HK-2 (cell line): ENCODE results near the gene DTNB.

Source experiments
- DNase-seq: peaks from one replicate; pipeline ENCODE4 v3.0.0-alpha.2; 2018; ENCODE audit not compliant: unreplicated experiment

The DTNB gene

DNA sequence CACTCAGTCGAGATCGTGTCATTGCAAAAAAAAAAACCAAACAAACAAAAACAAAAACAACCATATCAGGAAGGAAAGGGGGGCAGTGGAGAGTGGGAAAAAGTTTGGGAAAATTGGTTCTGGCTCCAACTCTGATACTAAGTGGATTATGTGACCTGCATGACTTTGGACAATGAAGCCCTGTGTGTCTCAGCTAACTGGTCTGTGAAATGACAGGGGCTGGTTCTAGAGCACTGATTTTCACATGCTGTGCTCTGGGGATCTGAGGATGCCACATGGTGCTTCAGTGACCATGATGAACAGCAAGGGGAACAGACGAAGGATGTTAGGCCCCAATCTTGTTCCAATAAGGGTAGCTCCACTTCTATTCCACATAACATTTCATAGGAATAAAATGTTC, 174.2 kb downstream of the DTNB start:
- no peak for DNase-seq

DNA sequence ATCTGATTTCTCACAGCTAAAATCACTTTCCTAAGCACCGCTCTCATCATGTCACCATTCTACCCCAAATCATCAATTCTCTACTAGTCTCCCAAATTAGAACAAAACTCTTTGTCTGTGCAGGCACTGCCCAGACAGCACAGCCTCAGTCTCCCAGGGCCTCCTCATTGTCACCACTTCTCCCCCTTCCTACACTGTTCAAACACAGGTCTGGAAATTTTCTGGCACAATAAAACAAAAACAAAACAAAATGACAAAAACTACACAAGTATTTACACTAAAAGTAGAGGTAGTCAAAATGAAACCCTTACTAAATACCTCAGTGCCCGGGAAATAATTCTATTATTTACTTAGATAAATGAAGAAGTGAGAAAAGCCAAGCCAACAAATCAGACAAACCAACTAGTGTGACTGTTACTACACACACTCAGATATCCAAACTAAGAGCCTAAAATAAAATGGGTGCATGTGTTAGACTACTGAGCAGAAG, 175.4 kb downstream of the DTNB start:
- no peak for DNase-seq

DNA sequence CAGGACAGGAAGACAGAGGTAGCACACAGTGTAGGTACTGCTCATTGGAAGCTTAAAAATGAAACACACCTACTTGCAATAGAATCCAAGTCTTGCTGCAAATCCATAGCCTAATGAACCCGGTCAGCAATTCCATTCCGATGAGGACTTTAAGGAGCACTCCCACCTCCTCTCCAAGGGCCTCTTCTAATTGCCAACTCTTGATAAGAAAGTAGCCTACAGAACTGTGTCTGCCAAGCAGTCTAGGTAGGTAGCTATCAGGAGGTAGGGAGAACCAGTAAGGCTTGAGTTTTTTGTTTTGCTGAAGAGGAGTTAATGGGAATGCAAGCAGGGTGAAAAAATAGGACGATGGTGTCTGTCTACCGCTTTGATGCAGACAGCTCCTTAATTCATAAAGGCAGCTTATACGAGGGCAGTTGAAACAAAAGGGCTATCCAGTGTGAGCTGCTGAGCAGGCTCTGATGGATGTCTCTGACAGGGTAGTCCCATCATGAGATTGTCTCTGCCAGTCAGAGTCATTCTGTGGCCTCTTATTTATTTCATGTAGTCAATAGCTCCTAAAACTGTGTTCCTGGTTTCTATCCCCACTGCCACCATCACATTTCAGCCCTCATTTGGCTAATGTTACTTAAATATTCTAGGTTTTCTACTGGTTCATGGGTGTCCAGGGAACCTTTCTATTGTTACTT, 176.0 kb downstream of the DTNB start:
- no peak for DNase-seq

DNA sequence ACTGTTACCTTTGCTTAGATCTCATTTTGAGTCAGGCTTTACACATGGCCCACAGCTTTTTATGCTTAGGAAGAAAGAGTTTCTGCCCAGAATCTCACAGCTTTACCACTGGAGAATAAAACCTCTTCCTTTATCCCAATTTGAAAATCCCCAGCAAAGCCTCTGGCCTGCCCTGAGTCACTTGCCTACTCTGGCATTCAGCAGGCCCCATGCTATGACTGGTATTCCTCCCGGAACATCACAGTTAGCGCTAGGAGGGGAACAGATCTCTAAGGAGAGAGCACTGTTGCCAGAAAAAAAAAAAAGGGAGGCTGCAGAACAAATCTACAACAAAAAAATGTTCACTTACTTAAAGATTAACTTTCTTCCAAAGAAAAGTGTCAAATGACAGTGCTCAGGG, 178.8 kb downstream of the DTNB start:
- peak; percentile 11 for DNase-seq

DNA sequence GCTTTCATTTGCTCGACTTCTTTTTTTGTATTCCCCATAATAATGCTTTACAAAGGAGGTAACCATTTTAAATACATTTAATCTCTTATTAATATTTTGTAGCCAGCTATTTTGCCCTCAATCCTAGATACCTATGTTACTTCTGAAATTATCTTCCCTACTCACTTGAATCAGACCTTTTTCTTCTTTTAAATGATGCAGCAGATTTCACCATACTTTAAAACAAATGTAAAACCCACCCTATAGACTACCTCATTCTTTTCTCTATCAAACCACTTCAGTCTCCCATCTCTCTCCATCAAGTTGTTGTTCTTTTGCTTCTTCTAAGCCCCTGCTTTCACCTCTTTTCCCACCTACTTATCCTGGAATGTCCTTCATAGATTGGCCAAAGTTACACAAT, 180.2 kb downstream of the DTNB start:
- no peak for DNase-seq

DNA sequence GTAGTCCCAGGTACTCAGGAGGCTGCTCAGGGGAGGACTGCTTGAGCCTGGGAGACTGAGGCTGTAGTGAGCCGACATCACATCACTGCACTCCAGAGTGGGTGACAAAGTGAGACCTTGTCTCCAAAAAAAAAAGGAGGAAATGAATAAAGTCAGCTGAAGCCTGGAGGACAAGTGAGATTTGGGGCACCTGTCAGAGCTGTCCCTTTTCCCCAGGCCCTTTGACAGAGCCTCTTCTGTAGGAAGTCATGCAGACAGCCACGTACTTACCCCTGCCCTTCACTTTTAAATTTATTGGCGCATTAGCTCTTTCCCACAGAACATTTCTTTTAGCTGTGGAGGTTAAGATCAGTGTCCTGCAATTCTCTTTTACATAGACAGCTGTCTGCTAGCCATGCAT, 180.7 kb downstream of the DTNB start:
- no peak for DNase-seq

- DNase-seq = no peak
Measured at GRCh38 chr2:25491966-25492532, 181.3 kb downstream of the DTNB start.

GRCh38 chr2:25491003-25491696, 182.2 kb downstream of the DTNB start:
- DNase-seq = no peak

GRCh38 chr2:25490217-25490616, 183.2 kb downstream of the DTNB start:
- DNase-seq = no peak

GRCh38 chr2:25489631-25490030, 183.7 kb downstream of the DTNB start:
- DNase-seq = no peak

- no peak for DNase-seq
Measured at GRCh38 chr2:25483607-25484266, 189.6 kb downstream of the DTNB start.

- DNase-seq = no peak
Measured at GRCh38 chr2:25482341-25482740, 191.0 kb downstream of the DTNB start.

DNA sequence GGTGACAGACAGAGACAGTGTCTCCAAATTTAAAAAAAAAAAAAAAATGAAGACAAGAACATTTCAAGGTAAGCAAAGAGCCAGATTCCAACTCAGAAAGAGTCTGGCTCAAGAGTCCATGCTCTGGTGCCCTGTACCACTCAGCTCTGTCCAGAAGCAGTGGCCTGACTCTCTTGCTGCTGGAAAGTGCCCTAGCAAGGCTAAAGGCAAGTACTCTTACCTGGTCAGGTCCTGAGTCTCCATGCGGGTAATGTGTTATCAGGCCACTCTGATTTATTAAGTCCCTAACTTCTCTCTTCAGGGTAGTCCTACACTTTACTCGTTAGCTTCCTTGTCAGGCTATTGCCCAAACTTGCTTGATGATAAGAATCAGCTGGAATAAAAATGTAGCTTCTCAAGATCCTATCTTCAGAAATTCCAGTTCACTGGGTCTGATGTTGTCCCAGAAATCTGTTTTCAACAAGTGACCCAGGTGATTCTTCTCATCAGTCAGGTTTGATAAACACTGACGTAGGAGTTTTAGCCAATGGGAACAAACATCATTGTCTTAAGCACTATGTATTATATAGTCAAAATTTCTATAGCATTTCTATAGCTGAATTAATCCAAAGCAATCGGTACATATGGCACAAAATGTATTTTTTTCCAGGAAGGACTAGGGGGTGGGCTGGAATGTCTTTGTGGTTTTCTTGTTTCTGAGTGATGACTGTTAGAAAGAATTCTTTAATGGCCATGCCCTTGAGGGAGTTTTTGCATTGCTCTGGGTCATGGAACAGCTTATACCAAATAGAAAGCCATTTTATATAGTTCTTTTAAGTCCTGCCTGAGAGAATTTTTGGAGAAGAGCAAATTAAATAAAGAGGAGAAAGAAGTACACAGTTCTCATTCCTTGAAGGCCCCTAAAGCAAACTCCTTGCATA, 191.7 kb downstream of the DTNB start:
- no peak for DNase-seq

DNA sequence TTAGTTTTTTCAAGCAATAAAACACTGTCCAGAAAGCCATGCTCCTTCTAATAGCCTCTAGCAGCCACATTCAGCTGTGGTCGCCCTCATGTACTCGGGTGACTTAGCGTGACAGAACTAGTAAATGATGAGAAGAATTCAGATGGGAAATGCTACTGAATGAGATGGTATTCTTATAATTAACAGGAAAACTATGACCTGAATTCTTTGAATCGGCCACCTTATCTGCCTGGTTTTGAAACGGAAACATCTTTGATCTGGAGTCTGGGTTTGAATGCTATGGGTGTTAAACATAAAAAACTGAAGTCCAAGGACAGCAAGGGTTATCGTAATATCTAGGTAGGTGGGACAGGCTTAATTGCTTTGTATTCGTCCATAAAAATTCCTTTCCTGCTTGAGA, 192.8 kb downstream of the DTNB start:
- no peak for DNase-seq

GRCh38 chr2:25479761-25480160, 193.6 kb downstream of the DTNB start:
- no peak for DNase-seq

GRCh38 chr2:25478736-25479135, 194.6 kb downstream of the DTNB start:
- no peak for DNase-seq

- DNase-seq = peak; percentile 39
Measured at GRCh38 chr2:25473758-25474340, 199.5 kb downstream of the DTNB start.

DNA sequence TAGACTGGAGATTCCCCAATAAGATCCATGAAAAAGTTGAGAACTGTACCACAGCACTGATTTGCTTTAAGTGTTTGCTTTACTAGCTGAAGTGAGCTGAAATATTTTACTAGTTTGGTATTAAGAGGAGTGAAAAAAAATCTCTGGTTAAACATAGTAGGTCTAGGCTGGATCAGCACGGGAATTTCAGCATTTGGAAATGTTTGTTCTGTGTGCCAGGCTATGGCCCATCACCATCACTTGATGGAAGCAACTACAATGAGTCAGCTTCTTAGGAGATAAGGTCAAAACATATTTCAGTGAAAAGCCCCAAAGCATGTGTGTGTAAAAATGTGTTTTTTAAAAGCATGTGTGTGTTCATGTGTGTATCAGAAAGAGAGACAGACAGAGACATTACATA, 200.2 kb downstream of the DTNB start:
- DNase-seq = no peak

DNA sequence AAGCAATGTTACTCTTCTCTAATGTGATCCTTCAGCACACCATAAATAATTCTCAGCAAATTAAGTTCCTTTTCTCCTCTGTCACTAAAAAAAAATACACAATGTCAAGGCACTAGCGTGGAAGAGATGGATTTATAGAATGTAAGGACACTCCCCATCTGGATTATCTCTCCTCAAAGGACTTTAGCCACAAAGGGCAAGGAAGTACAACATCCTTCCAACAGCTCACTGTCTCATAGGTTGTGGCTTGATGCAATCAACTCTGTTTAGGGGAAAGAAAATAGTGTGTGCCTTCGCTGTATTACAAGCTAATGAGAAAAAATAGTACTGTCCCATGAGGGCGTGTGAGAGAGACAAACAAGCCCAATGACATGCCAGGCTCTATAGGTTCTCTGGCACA, 202.6 kb downstream of the DTNB start:
- DNase-seq = no peak

DNA sequence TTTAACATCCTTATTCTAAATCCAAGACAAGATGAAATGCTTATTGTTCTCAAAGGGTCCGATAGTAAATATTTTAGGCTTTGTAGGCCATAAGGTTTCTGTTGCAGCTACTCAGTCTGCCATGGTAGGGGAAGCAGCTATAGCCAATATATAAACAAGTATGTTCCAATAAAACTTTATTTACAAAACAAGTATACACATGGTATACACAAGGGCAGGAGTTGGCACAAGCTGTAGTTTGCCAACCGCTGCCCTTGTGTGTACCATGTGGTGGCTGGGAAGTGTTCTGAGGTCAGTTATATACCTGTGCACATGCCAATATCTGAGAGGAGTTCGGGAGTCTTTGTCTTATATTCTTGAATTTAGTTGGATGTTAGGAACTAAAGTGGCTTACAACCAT, 205.6 kb downstream of the DTNB start:
- DNase-seq = no peak

- no peak for DNase-seq
Measured at GRCh38 chr2:25462021-25462420, 211.4 kb downstream of the DTNB start.
